ENCODE data around the gene CHRM1.
"Not testable (repeated sequence)": the region's sequence is repeated elsewhere in the genome, so short reads cannot be mapped to it uniquely, and the experiment has no call there.

The CHRM1 gene

GRCh38 chr11:62863687-62864335 lies 57.4 kb downstream of the CHRM1 start:
- DNase-seq: no peak

GRCh38 chr11:62861564-62862192 lies 59.5 kb downstream of the CHRM1 start:
- DNase-seq: not testable (repeated sequence)

GRCh38 chr11:62860835-62861563 lies 60.2 kb downstream of the CHRM1 start:
- no peak for DNase-seq

- DNase-seq: not testable (repeated sequence)
Observed at GRCh38 chr11:62859281-62859703, 61.9 kb downstream of the CHRM1 start.
